Smooth muscle cell (in vitro differentiated cells): ENCODE data around the gene CDC42BPB. TPM values are rescaled to one million over a fixed set of nuclear protein-coding genes. Genes with fewer than 3 reads are reported as not detected.

Experiments used
- DNase-seq: peaks from one replicate; lab custom pipeline; 2025; ENCODE audit not compliant: unreplicated experiment; lab: John Stamatoyannopoulos, UW
- H2AFZ ChIP-seq: fragments of 200-600 bp; sonication (generic); 2 replicates; pipeline ENCODE4 v1.6.0; 2016; ENCODE audit warnings: antibody characterized with exemption, low read depth, mild to moderate bottlenecking
- H3F3A ChIP-seq: fragments of 200-600 bp; sonication (generic); 2 replicates; pipeline ENCODE4 v1.6.0; 2017; ENCODE audit warnings: antibody characterized with exemption, low read depth
- H3K27ac ChIP-seq: fragments of 200-600 bp; sonication (generic); 2 replicates; pipeline ENCODE4 v1.5.1; 2016; ENCODE audit warnings: low read depth, mild to moderate bottlenecking
- H3K27me3 ChIP-seq: fragments of 200-600 bp; sonication (generic); 2 replicates; pipeline ENCODE4 v1.6.1; 2016; ENCODE audit warnings: low read depth, mild to moderate bottlenecking
- H3K36me3 ChIP-seq: fragments of 200-600 bp; sonication (generic); 2 replicates; pipeline ENCODE4 v1.5.1; 2016; ENCODE audit warnings: low read depth
- H3K4me1 ChIP-seq: fragments of 200-600 bp; sonication (generic); 2 replicates; pipeline ENCODE4 v1.5.1; 2016; ENCODE audit warnings: low read depth
- H3K4me2 ChIP-seq: fragments of 200-600 bp; sonication (generic); 2 replicates; pipeline ENCODE4 v1.6.0; 2016; ENCODE audit warnings: mild to moderate bottlenecking
- H3K4me3 ChIP-seq: fragments of 200-600 bp; sonication (generic); 2 replicates; pipeline ENCODE4 v1.5.1; 2016; ENCODE audit warnings: mild to moderate bottlenecking
- H3K79me2 ChIP-seq: fragments of 200-600 bp; sonication (generic); 2 replicates; pipeline ENCODE4 v1.6.0; 2016; ENCODE audit warnings: low read depth, mild to moderate bottlenecking
- H3K9ac ChIP-seq: fragments of 200-600 bp; sonication (generic); 2 replicates; pipeline ENCODE4 v1.6.0; 2016; ENCODE audit warnings: low read depth
- H3K9me3 ChIP-seq: fragments of 200-600 bp; sonication (generic); replicated peaks from 2 replicates; pipeline ENCODE4 v1.5.1; 2016; ENCODE audit warnings: low read depth
- H4K20me1 ChIP-seq: fragments of 200-600 bp; sonication (generic); 2 replicates; pipeline ENCODE4 v1.6.0; 2016; ENCODE audit warnings: low read depth
- CTCF ChIP-seq: fragments of 200-600 bp; sonication (generic); IDR thresholded peaks from 2 replicates; pipeline ENCODE4 v1.5.1; 2017; ENCODE audit warnings: borderline replicate concordance, mild to moderate bottlenecking, antibody characterized with exemption; ENCODE audit not compliant: insufficient read depth, poor library complexity, severe bottlenecking
- WGBS: methylation state at CpG from one replicate; pipeline ENCODE4 v1.1.7; 2016; ENCODE audit warnings: low lambda C conversion rate; 5-methylcytosine and 5-hydroxymethylcytosine counted together
- polyA plus RNA-seq: library from polyadenylated mRNA; unstranded; fragments of >200 nt; fragmentation: Nextera tagmentation; extraction: Ambion mirVana; gene quantifications from 2 replicates; pipeline ENCODE4 v1.2.1, GENCODE V29; 2016
- total RNA-seq: library from RNA; depleted of rRNA; stranded (reverse); fragments of >200 nt; gene quantifications from 2 replicates; pipeline ENCODE4 v1.2.3, GENCODE V29; 2014

The CDC42BPB gene
- total and polyA plus RNA-seq, 2 experiments from 2014 or later: 11.3 to 71.2 TPM

DNA sequence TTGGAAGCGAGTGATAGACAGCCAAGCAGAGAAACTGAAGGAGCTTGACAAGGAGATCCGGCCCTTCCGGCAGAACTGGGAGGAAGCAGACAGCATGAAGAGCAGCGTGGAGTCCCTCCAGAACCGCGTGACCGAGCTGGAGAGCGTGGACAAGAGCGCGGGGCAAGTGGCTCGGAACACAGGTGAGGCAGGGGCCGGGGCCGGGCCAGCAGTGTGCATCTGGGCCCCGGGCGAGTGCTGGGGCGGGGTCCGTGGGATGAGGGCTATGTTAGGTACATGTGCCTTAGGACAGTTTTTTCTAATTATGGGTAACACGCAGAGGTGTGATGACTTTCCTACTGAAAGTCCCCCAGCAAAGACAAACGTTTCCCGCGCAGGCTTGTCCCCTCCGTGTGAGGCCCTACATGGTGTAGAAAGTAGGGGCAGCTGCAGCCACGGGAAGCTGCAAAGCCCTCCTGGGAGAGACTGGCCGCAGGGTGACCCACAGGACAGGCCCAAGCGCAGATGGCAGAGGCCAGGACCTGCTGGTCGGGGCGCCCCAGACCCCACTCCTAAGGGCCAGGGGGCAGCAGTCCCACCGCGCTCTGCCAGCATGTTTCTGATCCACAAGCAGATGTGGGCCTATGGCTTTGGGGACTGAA, 154.0 kb downstream of the CDC42BPB start:
- WGBS: 99% methylated on average over 22 of the region's 29 CpGs
- DNase-seq: no peak
- H3K9ac ChIP-seq: no peak overlapping the region
- no peaks in the 10 kb centered on the region for H3K27me3 ChIP-seq
- H3K4me3 ChIP-seq: no peak overlapping the region
- no peaks in the 10 kb centered on the region for H3K9me3 ChIP-seq
- no peak overlapping the region for H2AFZ ChIP-seq
- H3K79me2 ChIP-seq: no peaks in the 10 kb centered on the region
- no peaks in the 10 kb centered on the region for H4K20me1 ChIP-seq
- H3K4me2 ChIP-seq: no peak overlapping the region
- H3K36me3 ChIP-seq: no peaks in the 10 kb centered on the region
- TF ChIP-seq CTCF: no peak
- H3F3A ChIP-seq: no peaks in the 10 kb centered on the region
- H3K27ac ChIP-seq: no peak overlapping the region
- H3K4me1 ChIP-seq: no peaks in the 10 kb centered on the region

DNA sequence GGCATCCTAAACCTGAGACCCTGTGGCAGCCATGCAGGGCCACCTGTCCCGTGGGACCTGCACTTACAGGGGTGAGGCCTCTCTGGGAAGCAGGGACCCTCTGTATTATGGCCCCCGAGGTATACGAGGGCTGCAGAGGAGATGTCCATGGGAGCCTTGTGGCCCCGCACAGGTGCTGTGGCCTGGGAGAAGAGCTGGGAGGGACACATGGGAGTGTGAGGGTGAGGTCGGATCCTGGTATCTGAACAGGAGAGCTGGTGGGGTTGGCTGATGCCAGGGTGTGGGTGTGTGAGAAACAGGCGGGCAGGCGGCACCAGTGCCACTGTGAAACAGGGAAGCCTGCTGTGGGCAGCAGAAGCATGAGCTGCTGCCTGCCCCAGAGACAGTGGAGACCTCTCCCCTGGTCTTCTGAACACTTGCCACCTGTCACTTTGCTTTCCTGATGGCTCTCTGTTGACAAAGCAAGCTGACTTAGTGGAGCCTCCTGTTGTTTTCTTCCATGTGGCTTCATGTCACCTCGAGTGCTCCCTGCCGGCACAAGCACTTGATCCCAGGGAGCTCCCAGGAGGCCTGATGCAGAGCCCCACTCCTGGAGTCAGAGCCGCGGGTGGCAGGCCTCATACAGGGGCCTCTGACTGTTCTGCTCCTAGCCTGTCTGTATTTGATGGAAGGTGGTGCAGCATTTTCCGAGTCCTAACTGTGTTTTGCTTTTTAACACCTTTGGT, 154.7 kb downstream of the CDC42BPB start:
- H3K4me2 ChIP-seq: no peak overlapping the region
- H2AFZ ChIP-seq: no peak overlapping the region
- no peak for DNase-seq
- no peaks in the 10 kb centered on the region for H3K36me3 ChIP-seq
- 98% methylated on average over 12 of the region's 12 CpGs for WGBS
- no peak overlapping the region for H3K4me3 ChIP-seq
- H4K20me1 ChIP-seq: no peaks in the 10 kb centered on the region
- TF ChIP-seq CTCF: no peak
- H3K79me2 ChIP-seq: no peaks in the 10 kb centered on the region
- H3K27me3 ChIP-seq: no peaks in the 10 kb centered on the region
- H3K9me3 ChIP-seq: no peaks in the 10 kb centered on the region
- H3K27ac ChIP-seq: no peak overlapping the region
- H3K4me1 ChIP-seq: no peaks in the 10 kb centered on the region
- H3F3A ChIP-seq: no peaks in the 10 kb centered on the region
- H3K9ac ChIP-seq: no peak overlapping the region

DNA sequence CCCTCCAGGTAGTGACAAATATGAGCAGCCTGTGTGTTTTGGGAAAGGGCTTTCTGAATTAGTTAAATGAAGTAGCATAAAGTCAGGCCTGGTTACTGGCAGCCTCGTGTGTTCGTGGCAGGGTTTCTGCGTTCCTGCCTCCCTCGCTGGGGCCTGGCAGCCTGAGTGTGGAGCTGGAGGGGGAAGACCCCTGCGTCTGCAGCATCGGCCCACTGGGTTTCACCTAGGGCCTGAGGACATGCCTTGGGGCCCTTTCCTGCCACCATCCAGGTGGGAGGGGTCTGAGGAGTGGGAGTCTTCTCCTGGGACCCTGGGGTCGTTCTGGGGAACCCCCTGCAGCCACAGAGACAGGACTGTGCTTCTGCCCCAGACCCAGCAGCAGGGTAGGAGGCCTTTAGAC, 155.3 kb downstream of the CDC42BPB start:
- no peak overlapping the region for H3K4me2 ChIP-seq
- WGBS: 93% methylated on average over 7 of the region's 7 CpGs
- no peaks in the 10 kb centered on the region for H3K9me3 ChIP-seq
- no peak for TF ChIP-seq CTCF
- no peak overlapping the region for H3K27ac ChIP-seq
- DNase-seq: no peak
- no peaks in the 10 kb centered on the region for H3K27me3 ChIP-seq
- no peaks in the 10 kb centered on the region for H3K36me3 ChIP-seq
- H2AFZ ChIP-seq: no peak overlapping the region
- no peaks in the 10 kb centered on the region for H3F3A ChIP-seq
- no peak overlapping the region for H3K9ac ChIP-seq
- H3K79me2 ChIP-seq: no peaks in the 10 kb centered on the region
- no peaks in the 10 kb centered on the region for H3K4me1 ChIP-seq
- no peak overlapping the region for H3K4me3 ChIP-seq
- H4K20me1 ChIP-seq: no peaks in the 10 kb centered on the region

- Histone ChIP-seq H3K4me2 (no peak overlapping the region), H3K79me2 (no peaks in the 10 kb centered on the region), H3F3A (no peaks in the 10 kb centered on the region), H3K9me3 (no peaks in the 10 kb centered on the region), H3K36me3 (no peaks in the 10 kb centered on the region), H3K27me3 (no peaks in the 10 kb centered on the region), H3K27ac (no peak overlapping the region), H3K9ac (no peak overlapping the region), H2AFZ (no peak overlapping the region), H3K4me1 (no peaks in the 10 kb centered on the region), H3K4me3 (no peak overlapping the region), H4K20me1 (peaks cover 4% of the 10 kb centered on the region)
- WGBS: 100% methylated on average over 4 of the region's 4 CpGs
- DNase-seq: no peak
- TF ChIP-seq CTCF: no peak
These were observed 155.7 kb downstream of the CDC42BPB start for GRCh38 chr14:102901633-102902032.
